ENCODE measurements around the gene AKR1C4.

DNA sequence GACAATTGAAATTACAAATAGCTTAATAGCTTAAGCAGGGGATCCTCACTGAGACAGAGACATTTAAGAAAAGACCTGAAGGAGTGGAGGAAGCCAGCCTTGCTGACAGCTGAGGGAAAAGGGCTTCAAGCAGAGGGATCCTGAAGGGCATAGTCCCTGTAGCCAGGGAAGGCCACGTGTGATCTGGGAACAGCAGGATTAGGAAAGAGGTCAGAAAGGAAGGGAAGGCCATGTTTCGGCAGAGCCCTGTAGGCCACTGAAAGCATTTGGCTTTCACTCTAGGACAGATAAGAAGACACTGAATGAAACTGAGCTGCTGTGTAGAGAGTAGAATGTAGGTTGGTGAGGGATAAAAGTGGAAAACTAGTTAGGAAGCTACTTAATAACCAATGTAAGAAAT is 8.3 kb upstream of the AKR1C4 start:
- TF ChIP-seq CTCF (IDR thresholded peaks at IDR 0.05; ENCODE audit: poor library complexity) = no peak
- no peak for TF ChIP-seq EZH2phosphoT487 (IDR thresholded peaks at IDR 0.05; ENCODE audit: low read depth, severe bottlenecking, unreplicated experiment)
- no peak for TF ChIP-seq EZH2 (IDR thresholded peaks at IDR 0.05; ENCODE audit: borderline replicate concordance)

Data from hepatocyte (in vitro differentiated cells).